SK-N-SH (cell line): ENCODE data around the gene GPATCH11. TPM values are rescaled to one million over a fixed set of nuclear protein-coding genes. Genes with fewer than 3 reads are reported as not detected.

Source experiments
- CTCF ChIA-PET: fragments of 300-600, 350-600 bp; formaldehyde crosslinking; extraction: SDS; loops from one replicate; lab custom pipeline; 2021; lab: Yijun Ruan, JAX
- POLR2A ChIA-PET: fragments of 350-600 bp; sonication (Branson Sonifier 250); formaldehyde crosslinking; extraction: SDS; loops from one replicate; lab custom pipeline; 2020; ENCODE audit warnings: antibody characterized with exemption, inconsistent platforms; lab: Yijun Ruan, JAX
- DNase-seq: peaks from one replicate; pipeline ENCODE4 v3.0.0; 2012
- H2AFZ ChIP-seq: fragments of 200-600 bp; sonication (generic); 2 replicates; pipeline ENCODE4 v1.8.1; 2016; ENCODE audit warnings: antibody characterized with exemption, mild to moderate bottlenecking, low read depth
- H3F3A ChIP-seq: fragments of 200-600 bp; sonication (generic); replicated peaks from 2 replicates; pipeline ENCODE3; 2016; ENCODE audit warnings: antibody characterized with exemption, mild to moderate bottlenecking; ENCODE audit not compliant: insufficient read depth
- H3K27ac ChIP-seq, 2 experiments: fragments of 200-500 bp in 1 of 2; fragments of 200-600 bp in 1 of 2; sonication (Bioruptor generic) in 1 of 2; sonication (generic), shearing (Covaris generic) in 1 of 2; 2 replicates each; pipeline versions ENCODE4 v1.5.1 to v1.6.1; 2014 to 2016; ENCODE audit warnings: low read depth in 2 of 2, inconsistent platforms in 1 of 2, low read length in 1 of 2, mild to moderate bottlenecking in 1 of 2, mixed read lengths in 1 of 2
- H3K27me3 ChIP-seq: fragments of 200-600 bp; sonication (generic), shearing (Covaris generic); 2 replicates; pipeline ENCODE4 v1.6.1; 2016; ENCODE audit warnings: mixed run types; ENCODE audit not compliant: insufficient read depth
- H3K36me3 ChIP-seq, 2 experiments: fragments of 200-500 bp in 1 of 2; fragments of 200-600 bp in 1 of 2; sonication (Bioruptor generic) in 1 of 2; sonication (generic) in 1 of 2; replicated peaks in 1 of 2; 2 replicates each; pipeline versions ENCODE3 to v1.5.1; 2014 to 2016; ENCODE audit warnings: low read length in 1 of 2, mild to moderate bottlenecking in 1 of 2; ENCODE audit not compliant: insufficient read depth in 2 of 2, control insufficient read depth in 1 of 2
- H3K4me1 ChIP-seq, 2 experiments: fragments of 200-500 bp in 1 of 2; fragments of 200-600 bp in 1 of 2; sonication (Bioruptor generic) in 1 of 2; sonication (generic), shearing (Covaris generic) in 1 of 2; 2 replicates each; pipeline versions ENCODE4 v1.5.1 to v1.6.1; 2014 to 2016; ENCODE audit warnings: low read depth in 1 of 2, low read length in 1 of 2, mixed run types in 1 of 2; ENCODE audit not compliant: insufficient read depth in 2 of 2, control insufficient read depth in 1 of 2
- H3K4me2 ChIP-seq: fragments of 200-600 bp; sonication (generic), shearing (Covaris generic); 2 replicates; pipeline ENCODE4 v1.6.1; 2017; ENCODE audit warnings: mixed run types
- H3K4me3 ChIP-seq, 2 experiments: fragments of 200-500 bp in 1 of 2; fragments of 200-600 bp in 1 of 2; sonication (Bioruptor generic) in 1 of 2; sonication (generic), shearing (Covaris generic) in 1 of 2; 2 replicates each; pipeline versions ENCODE4 v1.5.1 to v1.8.1; 2014 to 2016; ENCODE audit warnings: low read depth in 2 of 2, inconsistent platforms in 1 of 2, low read length in 1 of 2, mild to moderate bottlenecking in 1 of 2, mixed read lengths in 1 of 2, moderate library complexity in 1 of 2
- H3K79me2 ChIP-seq: fragments of 200-600 bp; sonication (generic); 2 replicates; pipeline ENCODE4 v1.8.1; 2017; ENCODE audit warnings: mild to moderate bottlenecking; ENCODE audit not compliant: insufficient read depth
- H3K9ac ChIP-seq: fragments of 200-600 bp; sonication (generic); 2 replicates; pipeline ENCODE4 v1.6.1; 2017; ENCODE audit warnings: mixed run types
- H3K9me2 ChIP-seq: fragments of 200-600 bp; sonication (generic); 2 replicates; pipeline ENCODE4 v1.6.1; 2017; ENCODE audit warnings: mixed run types
- H3K9me3 ChIP-seq: fragments of 200-600 bp; sonication (generic); 2 replicates; pipeline ENCODE4 v1.6.1; 2017; ENCODE audit warnings: mixed run types, mild to moderate bottlenecking, moderate library complexity
- H4K20me1 ChIP-seq: fragments of 200-600 bp; sonication (generic); 2 replicates; pipeline ENCODE4 v1.6.1; 2017; ENCODE audit warnings: mild to moderate bottlenecking, mixed run types; ENCODE audit not compliant: insufficient read depth
- CHD2 ChIP-seq: fragments of 150-350 bp; IDR thresholded peaks from 2 replicates; pipeline ENCODE4 v1.6.1; 2018; ENCODE audit warnings: low read length; ENCODE audit not compliant: partially characterized antibody
- CTCF ChIP-seq: fragments of 200-600 bp; sonication (generic); IDR thresholded peaks from 2 replicates; pipeline ENCODE4 v1.6.1; 2017; ENCODE audit warnings: antibody characterized with exemption, mild to moderate bottlenecking, moderate library complexity
- ELF1 ChIP-seq: IDR thresholded peaks from 2 replicates; pipeline ENCODE4 v1.4.0; 2012
- EP300 ChIP-seq, 2 experiments: IDR thresholded peaks; 2 replicates each; pipeline versions ENCODE4 v1.4.0 to v1.6.1; 2012; ENCODE audit warnings: borderline replicate concordance in 1 of 2, low read depth in 1 of 2, low read length in 1 of 2
- FOXJ3 ChIP-seq: sonication (generic); formaldehyde crosslinking; IDR thresholded peaks from 2 replicates; pipeline ENCODE4 v1.5.1; 2020; ENCODE audit warnings: mild to moderate bottlenecking, missing genetic modification reagents
- FOXM1 ChIP-seq: IDR thresholded peaks from 2 replicates; pipeline ENCODE4 v1.4.0; 2012; ENCODE audit warnings: low read depth, mild to moderate bottlenecking
- GABPA ChIP-seq: IDR thresholded peaks from 2 replicates; pipeline ENCODE4 v1.4.0; 2012; ENCODE audit warnings: low read depth, mild to moderate bottlenecking
- IRF3 ChIP-seq: fragments of 150-350 bp; IDR thresholded peaks from 2 replicates; pipeline ENCODE4 v1.6.1; 2016; ENCODE audit warnings: mild to moderate bottlenecking, low read depth, low read length
- MEF2A ChIP-seq: IDR thresholded peaks from 2 replicates; pipeline ENCODE4 v1.4.0; 2012; ENCODE audit warnings: low read depth, borderline replicate concordance
- POLR2AphosphoS5 ChIP-seq: IDR thresholded peaks from 2 replicates; pipeline ENCODE4 v1.6.1; 2012; ENCODE audit warnings: low read depth, low read length
- REST ChIP-seq: IDR thresholded peaks from 2 replicates; pipeline ENCODE4 v1.6.1; 2012; ENCODE audit warnings: mild to moderate bottlenecking, low read depth, low read length, moderate library complexity
- RFX5 ChIP-seq: IDR thresholded peaks from 2 replicates; pipeline ENCODE4 v1.6.1; 2012; ENCODE audit warnings: mild to moderate bottlenecking, improper control_type of control experiment, low read length
- RXRA ChIP-seq: IDR thresholded peaks from 2 replicates; pipeline ENCODE4 v1.4.0; 2012; ENCODE audit warnings: low read depth, mild to moderate bottlenecking, borderline replicate concordance
- SMC3 ChIP-seq: IDR thresholded peaks from 2 replicates; pipeline ENCODE4 v1.6.1; 2012; ENCODE audit warnings: low read depth, low read length, improper control_type of control experiment
- TAF1 ChIP-seq: IDR thresholded peaks from 2 replicates; pipeline ENCODE4 v1.6.1; 2012; ENCODE audit warnings: low read depth, mild to moderate bottlenecking, low read length, moderate library complexity, borderline replicate concordance
- WGBS: methylation state at CpG from one replicate; pipeline ENCODE4 v1.1.6; 2017; ENCODE audit warnings: low lambda C conversion rate; 5-methylcytosine and 5-hydroxymethylcytosine counted together
- polyA plus RNA-seq, 3 experiments: library from polyadenylated mRNA; depleted of rRNA; stranded (reverse); fragments of >200 nt; gene quantifications; 2 replicates each; pipeline ENCODE4 v1.2.3, GENCODE V29; 2012
- TF ChIP-seq, protein P1 (sequence below): IDR thresholded peaks from 2 replicates; pipeline ENCODE4; 2012
- TF ChIP-seq, protein P2 (sequence below): IDR thresholded peaks from 2 replicates; pipeline ENCODE4 v1.4.0; 2012; ENCODE audit warnings: low read depth, borderline replicate concordance

GPATCH11 gene
- polyA plus RNA-seq, 1 of the 3 experiments (the other 2 are of a cell fraction): 2.9 TPM

- Histone ChIP-seq H3K4me2 (no peak overlapping the region), H2AFZ (no peak overlapping the region), H3K36me3 (peaks cover 57 to 70% of the 10 kb centered on the region in 2 experiments), H3K9ac (no peak overlapping the region), H3K27me3 (no peaks in the 10 kb centered on the region), H3K79me2 (peaks cover 7% of the 10 kb centered on the region; the same call in 1 of the 2 replicates), H3K4me1 (no peaks in the 10 kb centered on the region), H3K27ac (no peak overlapping the region), H3F3A (no peaks in the 10 kb centered on the region), H3K9me2 (no peaks in the 10 kb centered on the region), H3K4me3 (no peak overlapping the region), H3K9me3 (no peaks in the 10 kb centered on the region), H4K20me1 (no peaks in the 10 kb centered on the region)
- no peak for DNase-seq
- CTCF ChIA-PET: no interaction called here
- TF ChIP-seq, protein P1, sequence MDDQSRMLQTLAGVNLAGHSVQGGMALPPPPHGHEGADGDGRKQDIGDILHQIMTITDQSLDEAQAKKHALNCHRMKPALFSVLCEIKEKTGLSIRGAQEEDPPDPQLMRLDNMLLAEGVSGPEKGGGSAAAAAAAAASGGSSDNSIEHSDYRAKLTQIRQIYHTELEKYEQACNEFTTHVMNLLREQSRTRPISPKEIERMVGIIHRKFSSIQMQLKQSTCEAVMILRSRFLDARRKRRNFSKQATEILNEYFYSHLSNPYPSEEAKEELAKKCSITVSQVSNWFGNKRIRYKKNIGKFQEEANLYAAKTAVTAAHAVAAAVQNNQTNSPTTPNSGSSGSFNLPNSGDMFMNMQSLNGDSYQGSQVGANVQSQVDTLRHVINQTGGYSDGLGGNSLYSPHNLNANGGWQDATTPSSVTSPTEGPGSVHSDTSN: no peak
- TF ChIP-seq FOXM1: no peak
- TF ChIP-seq CHD2: no peak
- TF ChIP-seq POLR2AphosphoS5: no peak
- no peak for TF ChIP-seq RXRA
- TF ChIP-seq EP300 (IDR thresholded peaks at IDR 0.05; ENCODE audit: borderline replicate concordance in 1 of 2, low read depth in 1 of 2, low read length in 1 of 2): no peak
- no peak for TF ChIP-seq ELF1
- no peak for TF ChIP-seq IRF3
- TF ChIP-seq, protein P2, sequence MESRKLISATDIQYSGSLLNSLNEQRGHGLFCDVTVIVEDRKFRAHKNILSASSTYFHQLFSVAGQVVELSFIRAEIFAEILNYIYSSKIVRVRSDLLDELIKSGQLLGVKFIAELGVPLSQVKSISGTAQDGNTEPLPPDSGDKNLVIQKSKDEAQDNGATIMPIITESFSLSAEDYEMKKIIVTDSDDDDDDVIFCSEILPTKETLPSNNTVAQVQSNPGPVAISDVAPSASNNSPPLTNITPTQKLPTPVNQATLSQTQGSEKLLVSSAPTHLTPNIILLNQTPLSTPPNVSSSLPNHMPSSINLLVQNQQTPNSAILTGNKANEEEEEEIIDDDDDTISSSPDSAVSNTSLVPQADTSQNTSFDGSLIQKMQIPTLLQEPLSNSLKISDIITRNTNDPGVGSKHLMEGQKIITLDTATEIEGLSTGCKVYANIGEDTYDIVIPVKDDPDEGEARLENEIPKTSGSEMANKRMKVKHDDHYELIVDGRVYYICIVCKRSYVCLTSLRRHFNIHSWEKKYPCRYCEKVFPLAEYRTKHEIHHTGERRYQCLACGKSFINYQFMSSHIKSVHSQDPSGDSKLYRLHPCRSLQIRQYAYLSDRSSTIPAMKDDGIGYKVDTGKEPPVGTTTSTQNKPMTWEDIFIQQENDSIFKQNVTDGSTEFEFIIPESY: no peak
- TF ChIP-seq CTCF: no peak
- no peak for TF ChIP-seq MEF2A
- TF ChIP-seq SMC3: no peak
- no peak for TF ChIP-seq TAF1
- TF ChIP-seq RFX5: no peak
- no peak for TF ChIP-seq GABPA
- no peak for TF ChIP-seq REST
- no peak for TF ChIP-seq FOXJ3 (CRISPR knock-in tag)
- WGBS: 96% methylated on average over 1 of the region's 1 CpG
- POLR2A ChIA-PET: no interaction called here
Observed at GRCh38 chr2:37143974-37144373, 59.7 kb downstream of the GPATCH11 start.
